Left kidney (tissue), 2 donors: ENCODE measurements around the gene FILIP1L. TPM values are rescaled to one million over a fixed set of nuclear protein-coding genes. Genes with fewer than 3 reads are reported as not detected.
A peak's percentile ranks its signal among the peaks of the same experiment; 100 is the strongest.
"Not testable (repeated sequence)": the region's sequence is repeated elsewhere in the genome, so short reads cannot be mapped to it uniquely, and the experiment has no call there.

ENCODE experiments used
- DNase-seq: peaks from one replicate; pipeline ENCODE4 v3.0.0-alpha.2; 2013
- polyA plus RNA-seq: library from polyadenylated mRNA; unstranded; fragments of 120-200 nt; gene quantifications from one replicate; pipeline ENCODE4 v1.2.1, GENCODE V29; 2013; ENCODE audit not compliant: insufficient read length

FILIP1L gene
- polyA plus RNA-seq, 1 donor = 16.3 TPM

- DNase-seq = peak; percentile 51
Observed at GRCh38 chr3:99842826-99843589, 271.3 kb downstream of the FILIP1L start.

- DNase-seq = not testable (repeated sequence)
Observed at GRCh38 chr3:99841949-99842348, 272.4 kb downstream of the FILIP1L start.

GRCh38 chr3:99839613-99840012 lies 274.7 kb downstream of the FILIP1L start:
- DNase-seq = no peak

GRCh38 chr3:99838755-99839154 lies 275.5 kb downstream of the FILIP1L start:
- no peak for DNase-seq

- no peak for DNase-seq
Observed at GRCh38 chr3:99837715-99838114, 276.6 kb downstream of the FILIP1L start.

GRCh38 chr3:99836681-99837080 lies 277.6 kb downstream of the FILIP1L start:
- DNase-seq = no peak

GRCh38 chr3:99834211-99834957 lies 279.9 kb downstream of the FILIP1L start:
- DNase-seq = no peak

- no peak for DNase-seq
Observed at GRCh38 chr3:99833617-99834205, 280.6 kb downstream of the FILIP1L start.

- DNase-seq = no peak
Observed at GRCh38 chr3:99829844-99830243, 284.5 kb downstream of the FILIP1L start.

GRCh38 chr3:99825004-99825640 lies 289.2 kb downstream of the FILIP1L start:
- no peak for DNase-seq

- DNase-seq = no peak
Observed at GRCh38 chr3:99823723-99824711, 290.3 kb downstream of the FILIP1L start.

- no peak for DNase-seq
Observed at GRCh38 chr3:99818818-99819217, 295.5 kb downstream of the FILIP1L start.

- peak; percentile 93 for DNase-seq
Observed at GRCh38 chr3:99817437-99818240, 296.7 kb downstream of the FILIP1L start, which contains the start of gene CMSS1. CMSS1 (plus strand) TSS chr3:99817862.

- DNase-seq = no peak
Observed at GRCh38 chr3:99817047-99817436, 297.3 kb downstream of the FILIP1L start.

GRCh38 chr3:99810403-99810802 lies 303.9 kb downstream of the FILIP1L start:
- no peak for DNase-seq

- no peak for DNase-seq
Observed at GRCh38 chr3:99809565-99809964, 304.7 kb downstream of the FILIP1L start.

GRCh38 chr3:99808163-99808794 lies 306.0 kb downstream of the FILIP1L start:
- DNase-seq = peak; percentile 44

GRCh38 chr3:99805160-99805559 lies 309.1 kb downstream of the FILIP1L start:
- no peak for DNase-seq

- DNase-seq = no peak
Observed at GRCh38 chr3:99803297-99803696, 311.0 kb downstream of the FILIP1L start.

GRCh38 chr3:99799422-99799821 lies 314.9 kb downstream of the FILIP1L start:
- no peak for DNase-seq
